ENCODE results near the gene WDR20.

DNA sequence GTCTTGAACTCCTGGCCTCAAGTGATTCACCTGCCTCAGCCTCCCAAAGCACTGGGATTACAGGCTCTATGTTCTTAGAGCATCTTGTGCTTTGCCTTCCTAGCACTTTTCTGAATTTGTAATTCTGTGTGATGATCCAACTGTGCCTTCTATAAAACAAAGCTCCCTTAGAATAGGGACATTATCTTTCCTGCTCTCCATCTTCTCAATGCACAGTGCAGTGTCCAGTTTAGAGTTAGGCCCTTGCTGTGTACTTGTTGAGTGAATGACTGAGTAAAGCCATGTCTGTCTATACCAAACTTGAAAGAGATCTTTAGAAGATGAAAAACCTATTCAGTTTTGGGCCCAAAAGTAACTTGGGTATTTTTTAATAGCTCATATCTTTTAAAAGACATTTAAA is 5.2 kb downstream of the WDR20 start:
- TF ChIP-seq CTCF (IDR thresholded peaks at IDR 0.05) (no peak), POLR2A (IDR thresholded peaks at IDR 0.05) (no peak)

All from Peyer's patch (tissue), 4 donors.